Measurements from ENCODE around the gene TRAK1. TPM values are rescaled to one million over a fixed set of nuclear protein-coding genes. Genes with fewer than 3 reads are reported as not detected.

TRAK1 gene
- polyA plus RNA-seq, 1 donor (not counting 4 experiments of a cell fraction or from before 2014, with no cell fraction given): 58.2 TPM

DNA sequence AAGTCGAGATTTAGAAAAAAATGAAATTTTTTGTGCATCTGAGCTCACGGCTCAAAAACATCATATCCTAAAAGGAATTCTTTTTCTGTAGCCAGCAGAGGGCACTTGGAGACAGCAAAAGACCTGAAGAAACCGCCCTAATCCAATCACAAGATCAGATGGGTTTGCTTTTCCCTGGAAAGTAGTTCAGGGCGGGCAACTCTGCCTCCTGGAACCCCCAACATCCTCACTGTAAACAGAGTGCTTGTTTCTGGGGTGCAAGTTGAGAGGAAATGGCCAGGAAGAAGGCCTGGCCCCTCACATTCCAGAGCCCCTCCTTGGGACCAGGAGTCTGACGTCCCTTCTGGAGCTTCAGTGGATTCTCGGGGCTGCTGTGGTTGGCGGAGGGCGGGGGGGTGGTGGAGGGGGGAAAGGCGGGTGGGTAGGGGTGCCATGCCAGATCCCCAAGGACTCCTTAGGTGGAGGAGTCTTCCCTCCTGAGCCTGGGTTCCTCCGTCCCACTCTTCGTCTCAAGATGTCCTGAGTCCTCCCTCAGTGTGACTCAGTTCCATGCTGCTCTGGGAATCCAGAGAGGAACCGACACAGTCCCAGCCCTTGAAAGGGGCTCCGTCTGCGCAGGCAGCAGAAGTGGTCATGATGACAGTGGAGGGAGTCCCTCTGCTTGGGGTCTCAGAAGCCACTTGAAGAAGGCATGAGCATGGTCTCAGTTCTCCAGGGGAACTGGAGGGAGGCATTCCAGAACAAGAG, 139.0 kb downstream of the TRAK1 start:
- Histone ChIP-seq H2AFZ (ENCODE audit: control insufficient read depth, low read length) (no peak overlapping the region), H3K9ac (ENCODE audit: control insufficient read depth, extremely low read depth, insufficient read depth, low read length) (no peak overlapping the region), H3K4me3 (ENCODE audit: control insufficient read depth in 2 of 3, extremely low read depth in 1 of 3, insufficient read depth in 2 of 3, low read depth in 1 of 3, low read length in 3 of 3) (no peak overlapping the region)

DNA sequence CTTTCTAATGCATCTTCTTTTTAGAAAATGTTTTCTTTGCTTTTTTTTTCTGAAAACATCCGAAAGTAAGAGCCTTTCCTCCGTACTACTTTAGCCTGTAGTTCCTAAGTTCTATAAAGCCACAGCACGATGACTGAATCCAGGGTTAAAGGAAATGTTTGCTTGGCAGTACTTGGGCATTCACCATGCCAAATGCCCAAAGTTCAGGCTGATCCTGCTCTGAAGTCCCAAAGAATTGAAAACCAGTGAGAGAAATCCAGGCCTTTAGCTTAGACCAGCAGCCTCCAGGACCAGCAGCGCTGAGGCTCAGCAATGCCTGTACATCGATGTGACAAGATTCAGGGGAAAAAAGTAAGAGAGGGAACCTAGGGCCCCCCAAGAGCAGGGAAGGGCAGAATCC, 139.7 kb downstream of the TRAK1 start:
- H3K4me3 ChIP-seq (ENCODE audit: control insufficient read depth in 2 of 3, extremely low read depth in 1 of 3, insufficient read depth in 2 of 3, low read depth in 1 of 3, low read length in 3 of 3): no peak overlapping the region
- peaks cover 6% of the 10 kb centered on the region for H3K27me3 ChIP-seq (ENCODE audit: control insufficient read depth, extremely low read depth, insufficient read depth, low read length)
- H3K9ac ChIP-seq (ENCODE audit: control insufficient read depth, extremely low read depth, insufficient read depth, low read length): no peak overlapping the region
- no peaks in the 10 kb centered on the region for H3K4me1 ChIP-seq (ENCODE audit: control insufficient read depth, extremely low read depth, insufficient read depth, low read length)
- dilution Hi-C loops (cut with MboI; ENCODE audit: extremely low pct_ligation_motif_present, low sequenced_read_pairs): no loop called here
- no peak overlapping the region for H3K27ac ChIP-seq (ENCODE audit: control insufficient read depth, insufficient read depth, low read length)
- peaks cover 3% of the 10 kb centered on the region for H3K9me3 ChIP-seq (ENCODE audit: control insufficient read depth, low read depth, low read length)
- no peaks in the 10 kb centered on the region for H3K36me3 ChIP-seq (ENCODE audit: control insufficient read depth in 2 of 2, extremely low read depth in 1 of 2, insufficient read depth in 2 of 2, low read length in 2 of 2)
- DNase-seq (ENCODE audit: low read depth, low spot score) (no peak), FAIRE-seq (no peak)
- TF ChIP-seq, protein P1, sequence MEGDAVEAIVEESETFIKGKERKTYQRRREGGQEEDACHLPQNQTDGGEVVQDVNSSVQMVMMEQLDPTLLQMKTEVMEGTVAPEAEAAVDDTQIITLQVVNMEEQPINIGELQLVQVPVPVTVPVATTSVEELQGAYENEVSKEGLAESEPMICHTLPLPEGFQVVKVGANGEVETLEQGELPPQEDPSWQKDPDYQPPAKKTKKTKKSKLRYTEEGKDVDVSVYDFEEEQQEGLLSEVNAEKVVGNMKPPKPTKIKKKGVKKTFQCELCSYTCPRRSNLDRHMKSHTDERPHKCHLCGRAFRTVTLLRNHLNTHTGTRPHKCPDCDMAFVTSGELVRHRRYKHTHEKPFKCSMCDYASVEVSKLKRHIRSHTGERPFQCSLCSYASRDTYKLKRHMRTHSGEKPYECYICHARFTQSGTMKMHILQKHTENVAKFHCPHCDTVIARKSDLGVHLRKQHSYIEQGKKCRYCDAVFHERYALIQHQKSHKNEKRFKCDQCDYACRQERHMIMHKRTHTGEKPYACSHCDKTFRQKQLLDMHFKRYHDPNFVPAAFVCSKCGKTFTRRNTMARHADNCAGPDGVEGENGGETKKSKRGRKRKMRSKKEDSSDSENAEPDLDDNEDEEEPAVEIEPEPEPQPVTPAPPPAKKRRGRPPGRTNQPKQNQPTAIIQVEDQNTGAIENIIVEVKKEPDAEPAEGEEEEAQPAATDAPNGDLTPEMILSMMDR (optimal IDR thresholded peaks at IDR 0.05 in 1 of 3, IDR thresholded peaks at IDR 0.05 in 1 of 3, conservative IDR thresholded peaks at IDR 0.05 in 1 of 3; ENCODE audit: extremely low read depth in 1 of 3, insufficient read depth in 2 of 3, low read length in 3 of 3): no peak
- no peak for TF ChIP-seq EZH2 (IDR thresholded peaks at IDR 0.05; ENCODE audit: low read length)
- H4K20me1 ChIP-seq (ENCODE audit: control insufficient read depth, extremely low read depth, insufficient read depth, low read length): no peaks in the 10 kb centered on the region
- H3K4me2 ChIP-seq (ENCODE audit: control insufficient read depth, extremely low read depth, insufficient read depth, low read depth, low read length): no peak overlapping the region
- H2AFZ ChIP-seq (ENCODE audit: control insufficient read depth, low read length): no peak overlapping the region
- no peaks in the 10 kb centered on the region for H3K79me2 ChIP-seq (ENCODE audit: control insufficient read depth, insufficient read depth, low read length)
- no peaks in the 10 kb centered on the region for H3K9me1 ChIP-seq (ENCODE audit: control insufficient read depth, extremely low read depth, insufficient read depth, low read length)

More for the DNA sequence above, 139.0 kb downstream of the TRAK1 start:
- FAIRE-seq: peak; percentile 67
- dilution Hi-C loops (cut with MboI; ENCODE audit: extremely low pct_ligation_motif_present, low sequenced_read_pairs): no loop called here
- Histone ChIP-seq H3K4me2 (ENCODE audit: control insufficient read depth, extremely low read depth, insufficient read depth, low read depth, low read length) (no peak overlapping the region), H3K79me2 (ENCODE audit: control insufficient read depth, insufficient read depth, low read length) (no peaks in the 10 kb centered on the region), H3K27ac (ENCODE audit: control insufficient read depth, insufficient read depth, low read length) (no peak overlapping the region), H3K9me1 (ENCODE audit: control insufficient read depth, extremely low read depth, insufficient read depth, low read length) (no peaks in the 10 kb centered on the region), H3K27me3 (ENCODE audit: control insufficient read depth, extremely low read depth, insufficient read depth, low read length) (peaks cover 6% of the 10 kb centered on the region), H4K20me1 (ENCODE audit: control insufficient read depth, extremely low read depth, insufficient read depth, low read length) (no peaks in the 10 kb centered on the region), H3K4me1 (ENCODE audit: control insufficient read depth, extremely low read depth, insufficient read depth, low read length) (no peaks in the 10 kb centered on the region), H3K9me3 (ENCODE audit: control insufficient read depth, low read depth, low read length) (peaks cover 3% of the 10 kb centered on the region), H3K36me3 (ENCODE audit: control insufficient read depth in 2 of 2, extremely low read depth in 1 of 2, insufficient read depth in 2 of 2, low read length in 2 of 2) (peaks cover 1 to 2% of the 10 kb centered on the region in 2 experiments)
- DNase-seq (ENCODE audit: low read depth, low spot score): peak; percentile 21
- TF ChIP-seq EZH2 (IDR thresholded peaks at IDR 0.05; ENCODE audit: low read length): no peak
- TF ChIP-seq, protein P1 (optimal IDR thresholded peaks at IDR 0.05 in 1 of 3, IDR thresholded peaks at IDR 0.05 in 1 of 3, conservative IDR thresholded peaks at IDR 0.05 in 1 of 3; ENCODE audit: extremely low read depth in 1 of 3, insufficient read depth in 2 of 3, low read length in 3 of 3): peak; percentile 41 to 58 (median 52)
